ENCODE measurements around the gene ABCG1.

The ABCG1 gene

GRCh38 chr21:42182713-42183371 is 36.1 kb upstream of the ABCG1 start:
- no peak overlapping the region for H3K9ac ChIP-seq
- TF ChIP-seq, protein P1, sequence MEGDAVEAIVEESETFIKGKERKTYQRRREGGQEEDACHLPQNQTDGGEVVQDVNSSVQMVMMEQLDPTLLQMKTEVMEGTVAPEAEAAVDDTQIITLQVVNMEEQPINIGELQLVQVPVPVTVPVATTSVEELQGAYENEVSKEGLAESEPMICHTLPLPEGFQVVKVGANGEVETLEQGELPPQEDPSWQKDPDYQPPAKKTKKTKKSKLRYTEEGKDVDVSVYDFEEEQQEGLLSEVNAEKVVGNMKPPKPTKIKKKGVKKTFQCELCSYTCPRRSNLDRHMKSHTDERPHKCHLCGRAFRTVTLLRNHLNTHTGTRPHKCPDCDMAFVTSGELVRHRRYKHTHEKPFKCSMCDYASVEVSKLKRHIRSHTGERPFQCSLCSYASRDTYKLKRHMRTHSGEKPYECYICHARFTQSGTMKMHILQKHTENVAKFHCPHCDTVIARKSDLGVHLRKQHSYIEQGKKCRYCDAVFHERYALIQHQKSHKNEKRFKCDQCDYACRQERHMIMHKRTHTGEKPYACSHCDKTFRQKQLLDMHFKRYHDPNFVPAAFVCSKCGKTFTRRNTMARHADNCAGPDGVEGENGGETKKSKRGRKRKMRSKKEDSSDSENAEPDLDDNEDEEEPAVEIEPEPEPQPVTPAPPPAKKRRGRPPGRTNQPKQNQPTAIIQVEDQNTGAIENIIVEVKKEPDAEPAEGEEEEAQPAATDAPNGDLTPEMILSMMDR (conservative IDR thresholded peaks at IDR 0.05; ENCODE audit: low read depth, low read length) = no peak
- peaks cover under 1% of the 10 kb centered on the region for H3K4me1 ChIP-seq (ENCODE audit: low read depth, poor library complexity, severe bottlenecking)
- H4K20me1 ChIP-seq (ENCODE audit: insufficient read depth) = no peaks in the 10 kb centered on the region
- no peak overlapping the region for H3K27ac ChIP-seq
- H3K4me3 ChIP-seq (IDR thresholded peaks at IDR 0.05; ENCODE audit: insufficient read depth, low read depth, low read length) = no peak overlapping the region
- H3K36me3 ChIP-seq (ENCODE audit: insufficient read depth) = no peaks in the 10 kb centered on the region
- H3K27me3 ChIP-seq (ENCODE audit: insufficient read depth, low read depth) = no peaks in the 10 kb centered on the region
- no peak overlapping the region for H3K4me2 ChIP-seq
- no peaks in the 10 kb centered on the region for H3K79me2 ChIP-seq (ENCODE audit: insufficient read depth, low read depth)
- H2AFZ ChIP-seq (ENCODE audit: low read depth) = no peak overlapping the region

- Histone ChIP-seq H3K4me1 (ENCODE audit: low read depth, poor library complexity, severe bottlenecking) (peaks cover 6% of the 10 kb centered on the region), H3K4me2 (no peak overlapping the region), H3K36me3 (ENCODE audit: insufficient read depth) (no peaks in the 10 kb centered on the region), H3K9ac (no peak overlapping the region), H4K20me1 (ENCODE audit: insufficient read depth) (no peaks in the 10 kb centered on the region), H3K27ac (no peak overlapping the region), H2AFZ (ENCODE audit: low read depth) (no peak overlapping the region), H3K4me3 (IDR thresholded peaks at IDR 0.05; ENCODE audit: insufficient read depth, low read depth, low read length) (no peak overlapping the region), H3K27me3 (ENCODE audit: insufficient read depth, low read depth) (no peaks in the 10 kb centered on the region), H3K79me2 (ENCODE audit: insufficient read depth, low read depth) (no peaks in the 10 kb centered on the region)
- TF ChIP-seq, protein P1 (conservative IDR thresholded peaks at IDR 0.05; ENCODE audit: low read depth, low read length) = no peak
Measured at GRCh38 chr21:42183374-42184266, 35.3 kb upstream of the ABCG1 start.

GRCh38 chr21:42186591-42186990 is 32.3 kb upstream of the ABCG1 start:
- H3K9ac ChIP-seq = no peak overlapping the region
- H3K4me1 ChIP-seq (ENCODE audit: low read depth, poor library complexity, severe bottlenecking) = peaks cover 7% of the 10 kb centered on the region
- no peaks in the 10 kb centered on the region for H3K79me2 ChIP-seq (ENCODE audit: insufficient read depth, low read depth)
- no peaks in the 10 kb centered on the region for H3K36me3 ChIP-seq (ENCODE audit: insufficient read depth)
- H4K20me1 ChIP-seq (ENCODE audit: insufficient read depth) = no peaks in the 10 kb centered on the region
- no peak overlapping the region for H2AFZ ChIP-seq (ENCODE audit: low read depth)
- no peak overlapping the region for H3K4me2 ChIP-seq
- no peak overlapping the region for H3K4me3 ChIP-seq (IDR thresholded peaks at IDR 0.05; ENCODE audit: insufficient read depth, low read depth, low read length)
- TF ChIP-seq, protein P1 (conservative IDR thresholded peaks at IDR 0.05; ENCODE audit: low read depth, low read length) = no peak
- no peak overlapping the region for H3K27ac ChIP-seq
- no peaks in the 10 kb centered on the region for H3K27me3 ChIP-seq (ENCODE audit: insufficient read depth, low read depth)

- Histone ChIP-seq H2AFZ (ENCODE audit: low read depth) (peak overlapping the region; percentile 21; the same call in 1 of the 2 replicates), H3K36me3 (ENCODE audit: insufficient read depth) (no peaks in the 10 kb centered on the region), H3K79me2 (ENCODE audit: insufficient read depth, low read depth) (no peaks in the 10 kb centered on the region), H3K4me3 (IDR thresholded peaks at IDR 0.05; ENCODE audit: insufficient read depth, low read depth, low read length) (no peak overlapping the region), H3K4me1 (ENCODE audit: low read depth, poor library complexity, severe bottlenecking) (peaks cover 7% of the 10 kb centered on the region), H3K27me3 (ENCODE audit: insufficient read depth, low read depth) (no peaks in the 10 kb centered on the region), H3K9ac (no peak overlapping the region), H3K4me2 (no peak overlapping the region), H3K27ac (peak overlapping the region; percentile 30), H4K20me1 (ENCODE audit: insufficient read depth) (no peaks in the 10 kb centered on the region)
- TF ChIP-seq, protein P1 (conservative IDR thresholded peaks at IDR 0.05; ENCODE audit: low read depth, low read length) = no peak
Measured at GRCh38 chr21:42187976-42188653, 30.8 kb upstream of the ABCG1 start.

All from KMS-11 (cell line).